H1 (cell line): ENCODE measurements around the gene MUC5B. TPM values are rescaled to one million over a fixed set of nuclear protein-coding genes. Genes with fewer than 3 reads are reported as not detected.

Experiments used
- CTCF ChIA-PET: fragments of 300-600 bp; sonication (Branson Sonifier 250); formaldehyde crosslinking; loops from one replicate; lab custom pipeline; 2021; ENCODE audit not compliant: partially characterized antibody; lab: Charles Lee
- POLR2A ChIA-PET: fragments of 300-600 bp; sonication (Branson Sonifier 250); formaldehyde crosslinking; loops from one replicate; lab custom pipeline; 2021; ENCODE audit warnings: inconsistent platforms; ENCODE audit not compliant: partially characterized antibody; lab: Charles Lee
- DNase-seq, 2 experiments: peaks; one replicate each; pipeline versions ENCODE4 v3.0.0 to v3.0.0-alpha.2; 2010 to 2022; ENCODE audit warnings: low spot score in 2 of 2, low read depth in 1 of 2, mixed read lengths in 1 of 2
- FAIRE-seq: peaks from 2 replicates; lab custom pipeline; 2011; peaks lifted over from hg19 to GRCh38; lab: Jason Lieb, UNC
- H2AFZ ChIP-seq: 2 replicates; pipeline ENCODE4 v1.8.1; 2012; ENCODE audit warnings: low read length, inconsistent platforms
- H2AK5ac ChIP-seq: 2 replicates; pipeline ENCODE4 v1.6.1; 2013; ENCODE audit warnings: low read depth, low read length
- H2BK120ac ChIP-seq: replicated peaks from 2 replicates; pipeline ENCODE3; 2013; ENCODE audit warnings: low read depth, low read length, inconsistent platforms
- H2BK12ac ChIP-seq: 2 replicates; pipeline ENCODE4 v1.6.1; 2013; ENCODE audit warnings: low read depth, low read length
- H2BK15ac ChIP-seq: 2 replicates; pipeline ENCODE4 v1.6.1; 2013; ENCODE audit warnings: low read length
- H2BK20ac ChIP-seq: 2 replicates; pipeline ENCODE4 v1.6.1; 2013; ENCODE audit warnings: low read length
- H2BK5ac ChIP-seq: 2 replicates; pipeline ENCODE4 v1.6.1; 2013; ENCODE audit warnings: low read depth, low read length
- H3K14ac ChIP-seq: 2 replicates; pipeline ENCODE4 v1.6.1; 2013; ENCODE audit warnings: inconsistent platforms; ENCODE audit not compliant: insufficient read length
- H3K18ac ChIP-seq: 2 replicates; pipeline ENCODE4 v1.6.1; 2013; ENCODE audit warnings: low read length; ENCODE audit errors: extremely low read depth
- H3K23ac ChIP-seq: 2 replicates; pipeline ENCODE4 v1.6.1; 2013; ENCODE audit warnings: inconsistent platforms; ENCODE audit not compliant: insufficient read length
- H3K23me2 ChIP-seq: 2 replicates; pipeline ENCODE4 v1.6.1; 2013; ENCODE audit warnings: low read depth, low read length
- H3K27ac ChIP-seq: 2 replicates; pipeline ENCODE4 v1.6.1; 2011; ENCODE audit warnings: low read depth, low read length, inconsistent platforms
- H3K27me3 ChIP-seq, 4 experiments: replicated peaks in 1 of 4; 1 replicate in 1 of 4; 2 replicates in 3 of 4; pipeline versions ENCODE4 v1.6.1 to v1.8.1; 2011 to 2013; ENCODE audit warnings: low read length in 3 of 4, mild to moderate bottlenecking in 3 of 4, inconsistent platforms in 2 of 4, mixed read lengths in 2 of 4, moderate library complexity in 1 of 4; ENCODE audit not compliant: control insufficient read depth in 3 of 4, insufficient read depth in 3 of 4; ENCODE audit errors: extremely low read depth in 1 of 4
- H3K36me3 ChIP-seq, 4 experiments: 2 replicates each; pipeline versions ENCODE4 v1.6.1 to v1.8.1; 2011 to 2013; ENCODE audit warnings: mild to moderate bottlenecking in 4 of 4, low read length in 3 of 4, moderate library complexity in 2 of 4, control low read depth in 1 of 4, inconsistent platforms in 1 of 4; ENCODE audit not compliant: insufficient read depth in 4 of 4, control insufficient read depth in 2 of 4
- H3K4ac ChIP-seq: replicated peaks from 2 replicates; pipeline ENCODE3; 2013; ENCODE audit warnings: low read length, low read depth, mixed read lengths, inconsistent platforms; ENCODE audit not compliant: insufficient read length
- H3K4me1 ChIP-seq, 4 experiments: replicated peaks in 1 of 4; 1 replicate in 1 of 4; 2 replicates in 3 of 4; pipeline versions ENCODE4 v1.6.1 to v1.8.1; 2011 to 2013; ENCODE audit warnings: low read length in 3 of 4, inconsistent platforms in 2 of 4, mixed read lengths in 1 of 4; ENCODE audit not compliant: insufficient read depth in 4 of 4, control insufficient read depth in 3 of 4
- H3K4me2 ChIP-seq, 2 experiments: 2 replicates each; pipeline versions ENCODE4 v1.6.1 to v1.8.1; 2011 to 2013; ENCODE audit warnings: low read depth in 2 of 2, low read length in 2 of 2, control low read depth in 1 of 2, inconsistent platforms in 1 of 2, mild to moderate bottlenecking in 1 of 2; ENCODE audit not compliant: insufficient read depth in 1 of 2
- H3K4me3 ChIP-seq, 4 experiments: fragments of 200-600, 300-600 bp in 1 of 4; sonication (generic), shearing (Covaris generic), sonication (Bioruptor Twin) in 1 of 4; 2 replicates each; pipeline versions ENCODE4 v1.5.1 to v1.8.1; 2011 to 2016; ENCODE audit warnings: low read length in 4 of 4, low read depth in 3 of 4, control low read depth in 2 of 4, inconsistent platforms in 2 of 4, mild to moderate bottlenecking in 2 of 4, mixed read lengths in 1 of 4, moderate library complexity in 1 of 4; ENCODE audit not compliant: insufficient read depth in 2 of 4; ENCODE audit errors: extremely low read depth in 1 of 4
- H3K56ac ChIP-seq: replicated peaks from 2 replicates; pipeline ENCODE3; 2013; ENCODE audit warnings: low read depth, mild to moderate bottlenecking, mixed read lengths, low read length, inconsistent platforms; ENCODE audit not compliant: insufficient read length
- H3K79me1 ChIP-seq: 2 replicates; pipeline ENCODE4 v1.6.1; 2013; ENCODE audit warnings: low read depth, low read length, control low read depth
- H3K79me2 ChIP-seq, 2 experiments: 2 replicates each; pipeline versions ENCODE4 v1.6.1 to v1.8.1; 2012 to 2013; ENCODE audit warnings: low read length in 2 of 2, mild to moderate bottlenecking in 2 of 2, inconsistent platforms in 1 of 2; ENCODE audit not compliant: insufficient read depth in 2 of 2, control insufficient read depth in 1 of 2
- H3K9ac ChIP-seq, 4 experiments: replicated peaks in 1 of 4; 1 replicate in 1 of 4; 2 replicates in 3 of 4; pipeline versions ENCODE4 v1.6.1 to v1.8.1; 2011 to 2013; ENCODE audit warnings: low read depth in 3 of 4, low read length in 3 of 4, control low read depth in 2 of 4, mild to moderate bottlenecking in 2 of 4, moderate library complexity in 2 of 4, inconsistent platforms in 1 of 4; ENCODE audit errors: extremely low read depth in 1 of 4
- H3K9me3 ChIP-seq, 2 experiments: 2 replicates each; pipeline versions ENCODE4 v1.6.1 to v1.8.1; 2012 to 2013; ENCODE audit warnings: mild to moderate bottlenecking in 2 of 2, moderate library complexity in 2 of 2, control low read depth in 1 of 2, inconsistent platforms in 1 of 2, low read depth in 1 of 2, low read length in 1 of 2, mixed read lengths in 1 of 2; ENCODE audit not compliant: insufficient read depth in 2 of 2
- H4K20me1 ChIP-seq, 2 experiments: replicated peaks in 1 of 2; 2 replicates each; pipeline versions ENCODE3 to v1.8.1; 2011 to 2013; ENCODE audit warnings: inconsistent platforms in 2 of 2, low read length in 2 of 2, mild to moderate bottlenecking in 1 of 2; ENCODE audit not compliant: insufficient read depth in 2 of 2, control insufficient read depth in 1 of 2
- H4K5ac ChIP-seq: 2 replicates; pipeline ENCODE4 v1.6.1; 2013; ENCODE audit warnings: low read length, low read depth, mixed read lengths, inconsistent platforms; ENCODE audit not compliant: insufficient read length
- H4K8ac ChIP-seq: 2 replicates; pipeline ENCODE4 v1.8.0; 2013; ENCODE audit warnings: mild to moderate bottlenecking, moderate library complexity, low read length, inconsistent platforms; ENCODE audit not compliant: insufficient read depth; ENCODE audit errors: extremely low read depth
- H4K91ac ChIP-seq: replicated peaks from 2 replicates; pipeline ENCODE3; 2013; ENCODE audit warnings: low read length, mixed read lengths, inconsistent platforms; ENCODE audit not compliant: insufficient read length
- CEBPB ChIP-seq: IDR thresholded peaks from 2 replicates; pipeline ENCODE4 v1.6.1; 2012; ENCODE audit warnings: low read depth, low read length
- CREB1 ChIP-seq: IDR thresholded peaks from 2 replicates; pipeline ENCODE4 v1.6.1; 2012; ENCODE audit warnings: inconsistent platforms
- GABPA ChIP-seq: IDR thresholded peaks from 2 replicates; pipeline ENCODE4 v1.6.1; 2011; ENCODE audit warnings: mild to moderate bottlenecking, low read length, moderate library complexity, borderline replicate concordance; ENCODE audit not compliant: insufficient read depth
- PHF8 ChIP-seq: fragments of 200-600 bp; sonication (generic); conservative IDR thresholded peaks from 2 replicates; pipeline ENCODE4 v1.7.1; 2012; ENCODE audit warnings: low read depth, mild to moderate bottlenecking, inconsistent platforms, low read length, moderate library complexity
- SIX5 ChIP-seq: IDR thresholded peaks from 2 replicates; pipeline ENCODE4 v1.6.1; 2011; ENCODE audit warnings: mild to moderate bottlenecking, low read depth, low read length
- WGBS, 2 experiments: shearing (Covaris generic) in 1 of 2; methylation state at CpG; one replicate each; pipeline versions ENCODE4 v1.1.6 to v1.1.7; 2013 to 2015; ENCODE audit warnings: low lambda C conversion rate in 2 of 2, mixed read lengths in 2 of 2, inconsistent platforms in 1 of 2, low coverage in 1 of 2, missing lambda C conversion rate in 1 of 2; ENCODE audit not compliant: insufficient replicate concordance in 2 of 2, insufficient coverage in 1 of 2, insufficient read length in 1 of 2; ENCODE audit errors: extremely low coverage in 1 of 2, missing lambda C conversion rate in 1 of 2; 5-methylcytosine and 5-hydroxymethylcytosine counted together
- polyA plus RNA-seq, 7 experiments: library from polyadenylated mRNA; depleted of rRNA in 3 of 7; stranded (reverse) in 5 of 7; unstranded in 2 of 7; fragments of >200 nt in 5 of 7; fragments of 200-250 nt in 2 of 7; gene quantifications; 1 replicate in 5 of 7; 2 replicates in 1 of 7; 4 replicates in 1 of 7; pipeline versions ENCODE4 v1.2.1 to v1.2.3, GENCODE V29; 2011 to 2013; ENCODE audit warnings: missing spikeins in 2 of 7, mixed read lengths in 2 of 7
- total RNA-seq: library from RNA; stranded (reverse); fragmentation: NEBNext Ultra II Directional; extraction: Animal tissue kit (Norgen Biotek cat#: 25700); gene quantifications from 2 replicates; pipeline ENCODE4 v1.2.1, GENCODE V29; 2021

The MUC5B gene
- total and polyA plus RNA-seq, 2 of the 8 experiments (the other 6 are each of a cell fraction or from before 2014, with no cell fraction given) = 0.02 to 0.03 TPM

DNA sequence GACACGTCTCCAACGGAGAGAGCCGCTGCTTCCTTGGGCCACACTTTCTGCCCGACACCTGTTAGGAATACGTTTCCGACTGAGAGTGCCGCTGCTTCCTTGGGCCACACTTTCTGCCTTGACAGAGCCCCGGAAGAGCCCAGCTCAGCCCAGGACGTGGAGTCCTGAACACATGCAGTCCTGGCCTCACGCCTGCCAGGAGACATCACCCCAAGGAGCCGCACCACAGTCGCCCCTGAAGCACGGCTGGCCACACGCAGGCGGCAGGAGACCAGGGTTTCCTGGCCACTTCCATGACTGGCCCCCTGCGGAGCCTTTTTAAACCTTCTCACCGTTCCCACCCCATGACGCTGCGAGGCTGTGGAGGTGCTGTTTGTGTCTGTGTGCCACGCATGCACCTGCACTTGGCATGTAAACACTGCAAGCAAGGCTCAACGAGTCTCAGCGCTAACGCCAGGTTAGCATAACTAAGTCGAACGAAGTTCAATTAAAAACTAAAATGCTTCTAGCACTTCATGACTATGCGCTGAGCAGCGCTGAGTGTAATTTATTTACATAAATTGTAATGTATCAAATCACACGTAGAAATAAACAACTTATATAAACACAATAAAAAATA lies 77.8 kb downstream of the MUC5B start:
- Histone ChIP-seq H4K20me1 (peaks cover 18 to 30% of the 10 kb centered on the region in 2 experiments), H2BK120ac (no peak overlapping the region), H3K9me3 (no peaks in the 10 kb centered on the region), H3K9ac (no peak overlapping the region), H2BK5ac (no peak overlapping the region), H3K79me1 (peaks cover 22% of the 10 kb centered on the region), H3K4me1 (peaks cover 0 to 9% (median 0%) of the 10 kb centered on the region in 4 experiments; a peak in 3 of 7 replicates), H3K36me3 (no peaks in the 10 kb centered on the region; a peak in 2 of 8 replicates), H3K4me2 (no peak overlapping the region), H3K4me3 (no peak overlapping the region), H3K27me3 (no peaks in the 10 kb centered on the region), H4K91ac (no peak overlapping the region), H3K14ac (no peak overlapping the region), H3K23me2 (no peaks in the 10 kb centered on the region), H3K56ac (no peak overlapping the region), H3K79me2 (peaks cover 3 to 69% of the 10 kb centered on the region in 2 experiments; a peak in 3 of 4 replicates), H3K27ac (no peak overlapping the region), H2AK5ac (no peak overlapping the region), H2BK20ac (no peak overlapping the region), H2BK15ac (no peak overlapping the region), H2AFZ (no peak overlapping the region), H4K5ac (no peak overlapping the region), H3K18ac (no peak overlapping the region), H2BK12ac (no peak overlapping the region), H4K8ac (no peak overlapping the region), H3K4ac (no peak overlapping the region), H3K23ac (no peak overlapping the region)
- 88% methylated on average over 28 of the region's 28 CpGs; no CpG with 5 or more reads in 1 of the 2 experiments for WGBS, 2 experiments
- FAIRE-seq (no peak), DNase-seq (peak in 1 of 2 experiments; percentile 42)
- TF ChIP-seq CEBPB (no peak), PHF8 (no peak), SIX5 (no peak), GABPA (no peak), CREB1 (no peak)
- ChIA-PET POLR2A (interaction anchor here (1.0 kb wide), 1 partner anchor 9 kb away, joined by 5 read pairs; the partner anchor contains the start of gene TOLLIP), CTCF (interaction anchor here (0.8 to 2.3 kb wide), 3 partner anchors 75 to 214 kb away, joined by 3 to 11 read pairs (median 3); no protein-coding TSS in a partner anchor)
